Liver (tissue), 9 donors: ENCODE measurements around the gene HACD1. TPM values are rescaled to one million over a fixed set of nuclear protein-coding genes. Genes with fewer than 3 reads are reported as not detected.

Experiments used
- DNase-seq: peaks from one replicate; pipeline ENCODE4 v3.0.0-alpha.2; 2017; ENCODE audit warnings: low spot score
- H3K27ac ChIP-seq, 2 donors: one replicate each; pipeline ENCODE4 v1.7.0; 2013; ENCODE audit warnings: inconsistent platforms in 2 of 2, low read length in 2 of 2, control low read depth in 1 of 2, low read depth in 1 of 2, mild to moderate bottlenecking in 1 of 2
- H3K27me3 ChIP-seq, 4 donors: one replicate each; pipeline versions ENCODE4 v1.6.1 to v1.7.0; 2013; ENCODE audit warnings: low read length in 3 of 4, inconsistent platforms in 1 of 4, mild to moderate bottlenecking in 1 of 4, moderate library complexity in 1 of 4; ENCODE audit not compliant: control insufficient read depth in 4 of 4, insufficient read depth in 4 of 4
- H3K36me3 ChIP-seq, 4 donors: one replicate each; pipeline versions ENCODE4 v1.6.1 to v1.7.0; 2013; ENCODE audit warnings: low read length in 3 of 4, mild to moderate bottlenecking in 3 of 4, low read depth in 1 of 4, moderate library complexity in 1 of 4; ENCODE audit not compliant: control insufficient read depth in 4 of 4, insufficient read depth in 3 of 4
- H3K4me1 ChIP-seq, 4 donors: one replicate each; pipeline versions ENCODE4 v1.6.1 to v1.7.0; 2013; ENCODE audit warnings: low read length in 3 of 4, mild to moderate bottlenecking in 3 of 4, moderate library complexity in 1 of 4; ENCODE audit not compliant: control insufficient read depth in 4 of 4, insufficient read depth in 4 of 4
- H3K4me3 ChIP-seq, 3 donors: one replicate each; pipeline versions ENCODE4 v1.6.1 to v1.7.0; 2013; ENCODE audit warnings: low read length in 3 of 3, control low read depth in 1 of 3, low read depth in 1 of 3, mild to moderate bottlenecking in 1 of 3
- H3K9ac ChIP-seq, 2 donors: one replicate each; pipeline ENCODE4 v1.7.0; 2013; ENCODE audit warnings: low read length in 2 of 2, mild to moderate bottlenecking in 2 of 2, moderate library complexity in 2 of 2, control low read depth in 1 of 2, low read depth in 1 of 2
- H3K9me3 ChIP-seq, 4 donors: one replicate each; pipeline versions ENCODE4 v1.6.1 to v1.7.0; 2013; ENCODE audit warnings: low read length in 3 of 4; ENCODE audit not compliant: control insufficient read depth in 4 of 4
- ATF3 ChIP-seq: IDR thresholded peaks from 2 replicates; pipeline ENCODE4 v1.6.1; 2016; ENCODE audit warnings: antibody characterized with exemption
- EGR1 ChIP-seq, 2 donors: IDR thresholded peaks; 2 replicates each; pipeline ENCODE4 v1.6.1; 2016 to 2018; ENCODE audit warnings: antibody characterized with exemption in 2 of 2, low read depth in 2 of 2
- FOXA1 ChIP-seq: IDR thresholded peaks from 2 replicates; pipeline ENCODE4 v1.6.1; 2016; ENCODE audit warnings: antibody characterized with exemption
- FOXA2 ChIP-seq: IDR thresholded peaks from 2 replicates; pipeline ENCODE4 v1.6.1; 2016; ENCODE audit warnings: antibody characterized with exemption
- GABPA ChIP-seq, 2 donors: IDR thresholded peaks in 1 of 2; conservative IDR thresholded peaks in 1 of 2; 2 replicates each; pipeline ENCODE4 v1.6.1; 2016; ENCODE audit warnings: antibody characterized with exemption in 2 of 2, mild to moderate bottlenecking in 1 of 2, moderate library complexity in 1 of 2
- HNF4A ChIP-seq, 2 donors: conservative IDR thresholded peaks; 2 replicates each; pipeline ENCODE4 v1.6.1; 2016; ENCODE audit warnings: antibody characterized with exemption in 2 of 2, mild to moderate bottlenecking in 2 of 2
- HNF4G ChIP-seq: IDR thresholded peaks from 2 replicates; pipeline ENCODE4 v1.6.1; 2016; ENCODE audit warnings: antibody characterized with exemption
- JUND ChIP-seq, 2 donors: IDR thresholded peaks; 2 replicates each; pipeline ENCODE4 v1.6.1; 2016; ENCODE audit warnings: antibody characterized with exemption in 2 of 2
- NR2F2 ChIP-seq: IDR thresholded peaks from 2 replicates; pipeline ENCODE4 v1.6.1; 2016; ENCODE audit warnings: antibody characterized with exemption
- RAD21 ChIP-seq, 2 donors: IDR thresholded peaks; 2 replicates each; pipeline ENCODE4 v1.6.1; 2016; ENCODE audit warnings: antibody characterized with exemption in 2 of 2, mild to moderate bottlenecking in 2 of 2
- RXRA ChIP-seq, 2 donors: IDR thresholded peaks; 2 replicates each; pipeline ENCODE4 v1.6.1; 2017 to 2018; ENCODE audit warnings: antibody characterized with exemption in 2 of 2, mild to moderate bottlenecking in 1 of 2
- SP1 ChIP-seq: IDR thresholded peaks from 2 replicates; pipeline ENCODE4 v1.6.1; 2018; ENCODE audit warnings: antibody characterized with exemption, mild to moderate bottlenecking
- TAF1 ChIP-seq: conservative IDR thresholded peaks from 2 replicates; pipeline ENCODE4 v1.6.1; 2016; ENCODE audit warnings: antibody characterized with exemption, mild to moderate bottlenecking
- YY1 ChIP-seq: IDR thresholded peaks from 2 replicates; pipeline ENCODE4 v1.6.1; 2016; ENCODE audit warnings: antibody characterized with exemption, mild to moderate bottlenecking
- ZBTB33 ChIP-seq: IDR thresholded peaks from 2 replicates; pipeline ENCODE4 v1.6.1; 2016; ENCODE audit warnings: antibody characterized with exemption
- WGBS: extraction: QIAGEN DNeasy Blood & Tissue Kit; methylation state at CpG from one replicate; pipeline ENCODE4 v1.1.7; 2013; 5-methylcytosine and 5-hydroxymethylcytosine counted together
- polyA plus RNA-seq, 2 donors: library from polyadenylated mRNA; stranded (reverse) in 1 of 2; unstranded in 1 of 2; fragments of 200-250 nt in 1 of 2; fragments of >200 nt in 1 of 2; fragmentation: Nextera tagmentation in 1 of 2; extraction: Ambion mirVana in 1 of 2; gene quantifications; one replicate each; pipeline versions ENCODE4 v1.2.1 to v1.2.3, GENCODE V29; 2013 to 2015
- total RNA-seq, 2 donors: library from RNA; depleted of rRNA; stranded (reverse); fragments of >200 nt; gene quantifications; one replicate each; pipeline ENCODE4 v1.2.3, GENCODE V29; 2014
- TF ChIP-seq, protein P1 (sequence below): fragments of 150-350 bp; IDR thresholded peaks from 2 replicates; pipeline ENCODE4 v1.5.1; 2017; ENCODE audit warnings: improper control_type of control experiment, low read depth, low read length; ENCODE audit not compliant: missing input control
- TF ChIP-seq, protein P2 (sequence below): IDR thresholded peaks from 2 replicates; pipeline ENCODE4 v1.6.1; 2016; ENCODE audit warnings: antibody characterized with exemption, mild to moderate bottlenecking
- TF ChIP-seq, protein P3 (sequence below): IDR thresholded peaks from 2 replicates; pipeline ENCODE4 v1.6.1; 2016; ENCODE audit warnings: antibody characterized with exemption
- donor health status: healthy.
- donor health status: healthy.
- donor health status: healthy.
- donor health status: healthy.
- donor health status: healthy.

Gene HACD1
- total and polyA plus RNA-seq, 4 donors: 1.0 to 7.8 (median 1.7) TPM

- H3K27me3 ChIP-seq: no peaks in the 10 kb centered on the region
- no peak overlapping the region for H3K27ac ChIP-seq
- WGBS: 85% methylated on average over 6 of the region's 6 CpGs
- H3K4me3 ChIP-seq: no peak overlapping the region
- H3K36me3 ChIP-seq: no peaks in the 10 kb centered on the region
- DNase-seq: no peak
- no peak overlapping the region for H3K9ac ChIP-seq
- peaks cover 0 to 2% (median 0%) of the 10 kb centered on the region in 4 donors for H3K4me1 ChIP-seq
- TF ChIP-seq GABPA (IDR thresholded peaks at IDR 0.05 in 1 of 2, conservative IDR thresholded peaks at IDR 0.05 in 1 of 2): no peak
- no peaks in the 10 kb centered on the region for H3K9me3 ChIP-seq
Measured at GRCh38 chr10:17605936-17606335, 11.2 kb downstream of the HACD1 start.

DNA sequence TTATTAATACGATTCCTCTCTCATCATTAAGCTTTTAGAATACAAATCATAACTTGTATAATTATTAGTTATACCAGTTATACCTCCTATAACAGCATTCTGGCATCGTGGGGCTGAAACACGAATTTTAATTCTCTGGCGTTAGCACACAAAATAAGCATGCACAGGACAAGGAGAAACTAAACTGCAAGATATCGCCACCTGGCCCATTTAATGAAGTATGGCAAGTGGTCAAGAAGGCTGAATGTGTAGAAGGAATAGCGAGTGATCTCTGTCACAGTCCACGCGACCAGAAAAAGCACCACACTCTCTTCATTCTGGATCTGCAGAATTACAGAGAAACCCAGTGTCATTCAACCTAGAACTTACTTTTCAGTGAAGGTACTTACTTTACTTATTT, 18.1 kb downstream of the HACD1 start:
- peak; percentile 55 to 58 for TF ChIP-seq RAD21 (IDR thresholded peaks at IDR 0.05)
- TF ChIP-seq YY1: no peak
- TF ChIP-seq, protein P1, sequence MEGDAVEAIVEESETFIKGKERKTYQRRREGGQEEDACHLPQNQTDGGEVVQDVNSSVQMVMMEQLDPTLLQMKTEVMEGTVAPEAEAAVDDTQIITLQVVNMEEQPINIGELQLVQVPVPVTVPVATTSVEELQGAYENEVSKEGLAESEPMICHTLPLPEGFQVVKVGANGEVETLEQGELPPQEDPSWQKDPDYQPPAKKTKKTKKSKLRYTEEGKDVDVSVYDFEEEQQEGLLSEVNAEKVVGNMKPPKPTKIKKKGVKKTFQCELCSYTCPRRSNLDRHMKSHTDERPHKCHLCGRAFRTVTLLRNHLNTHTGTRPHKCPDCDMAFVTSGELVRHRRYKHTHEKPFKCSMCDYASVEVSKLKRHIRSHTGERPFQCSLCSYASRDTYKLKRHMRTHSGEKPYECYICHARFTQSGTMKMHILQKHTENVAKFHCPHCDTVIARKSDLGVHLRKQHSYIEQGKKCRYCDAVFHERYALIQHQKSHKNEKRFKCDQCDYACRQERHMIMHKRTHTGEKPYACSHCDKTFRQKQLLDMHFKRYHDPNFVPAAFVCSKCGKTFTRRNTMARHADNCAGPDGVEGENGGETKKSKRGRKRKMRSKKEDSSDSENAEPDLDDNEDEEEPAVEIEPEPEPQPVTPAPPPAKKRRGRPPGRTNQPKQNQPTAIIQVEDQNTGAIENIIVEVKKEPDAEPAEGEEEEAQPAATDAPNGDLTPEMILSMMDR: peak; percentile 21
- H3K4me3 ChIP-seq: no peak overlapping the region
- no peaks in the 10 kb centered on the region for H3K27me3 ChIP-seq
- 66% methylated on average over 8 of the region's 8 CpGs for WGBS
- no peak overlapping the region for H3K27ac ChIP-seq
- DNase-seq: no peak
- H3K4me1 ChIP-seq: no peaks in the 10 kb centered on the region
- no peaks in the 10 kb centered on the region for H3K36me3 ChIP-seq
- H3K9me3 ChIP-seq: no peaks in the 10 kb centered on the region
- H3K9ac ChIP-seq: no peak overlapping the region

- Histone ChIP-seq H3K9ac (no peak overlapping the region), H3K4me1 (no peaks in the 10 kb centered on the region), H3K27ac (no peak overlapping the region), H3K9me3 (no peaks in the 10 kb centered on the region), H3K36me3 (no peaks in the 10 kb centered on the region), H3K27me3 (no peaks in the 10 kb centered on the region), H3K4me3 (no peak overlapping the region)
- DNase-seq: no peak
- no peak for TF ChIP-seq JUND (IDR thresholded peaks at IDR 0.05)
- no peak for TF ChIP-seq RXRA (IDR thresholded peaks at IDR 0.05)
- no peak for TF ChIP-seq HNF4A (conservative IDR thresholded peaks at IDR 0.05)
- TF ChIP-seq TAF1: no peak
- no peak for TF ChIP-seq FOXA2
- TF ChIP-seq RAD21 (IDR thresholded peaks at IDR 0.05): no peak
- no peak for TF ChIP-seq ZBTB33
- TF ChIP-seq YY1: no peak
- no peak for TF ChIP-seq EGR1 (IDR thresholded peaks at IDR 0.05; ENCODE audit: low read depth in 2 of 2)
- no peak for TF ChIP-seq FOXA1
- TF ChIP-seq, protein P2, sequence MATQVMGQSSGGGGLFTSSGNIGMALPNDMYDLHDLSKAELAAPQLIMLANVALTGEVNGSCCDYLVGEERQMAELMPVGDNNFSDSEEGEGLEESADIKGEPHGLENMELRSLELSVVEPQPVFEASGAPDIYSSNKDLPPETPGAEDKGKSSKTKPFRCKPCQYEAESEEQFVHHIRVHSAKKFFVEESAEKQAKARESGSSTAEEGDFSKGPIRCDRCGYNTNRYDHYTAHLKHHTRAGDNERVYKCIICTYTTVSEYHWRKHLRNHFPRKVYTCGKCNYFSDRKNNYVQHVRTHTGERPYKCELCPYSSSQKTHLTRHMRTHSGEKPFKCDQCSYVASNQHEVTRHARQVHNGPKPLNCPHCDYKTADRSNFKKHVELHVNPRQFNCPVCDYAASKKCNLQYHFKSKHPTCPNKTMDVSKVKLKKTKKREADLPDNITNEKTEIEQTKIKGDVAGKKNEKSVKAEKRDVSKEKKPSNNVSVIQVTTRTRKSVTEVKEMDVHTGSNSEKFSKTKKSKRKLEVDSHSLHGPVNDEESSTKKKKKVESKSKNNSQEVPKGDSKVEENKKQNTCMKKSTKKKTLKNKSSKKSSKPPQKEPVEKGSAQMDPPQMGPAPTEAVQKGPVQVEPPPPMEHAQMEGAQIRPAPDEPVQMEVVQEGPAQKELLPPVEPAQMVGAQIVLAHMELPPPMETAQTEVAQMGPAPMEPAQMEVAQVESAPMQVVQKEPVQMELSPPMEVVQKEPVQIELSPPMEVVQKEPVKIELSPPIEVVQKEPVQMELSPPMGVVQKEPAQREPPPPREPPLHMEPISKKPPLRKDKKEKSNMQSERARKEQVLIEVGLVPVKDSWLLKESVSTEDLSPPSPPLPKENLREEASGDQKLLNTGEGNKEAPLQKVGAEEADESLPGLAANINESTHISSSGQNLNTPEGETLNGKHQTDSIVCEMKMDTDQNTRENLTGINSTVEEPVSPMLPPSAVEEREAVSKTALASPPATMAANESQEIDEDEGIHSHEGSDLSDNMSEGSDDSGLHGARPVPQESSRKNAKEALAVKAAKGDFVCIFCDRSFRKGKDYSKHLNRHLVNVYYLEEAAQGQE: no peak
- no peak for TF ChIP-seq NR2F2
- no peak for TF ChIP-seq SP1
- TF ChIP-seq, protein P3, sequence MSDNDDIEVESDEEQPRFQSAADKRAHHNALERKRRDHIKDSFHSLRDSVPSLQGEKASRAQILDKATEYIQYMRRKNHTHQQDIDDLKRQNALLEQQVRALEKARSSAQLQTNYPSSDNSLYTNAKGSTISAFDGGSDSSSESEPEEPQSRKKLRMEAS: no peak
- no peak for TF ChIP-seq ATF3
- TF ChIP-seq HNF4G: no peak
- TF ChIP-seq GABPA (IDR thresholded peaks at IDR 0.05 in 1 of 2, conservative IDR thresholded peaks at IDR 0.05 in 1 of 2): no peak
- TF ChIP-seq, protein P1: no peak
- 92% methylated on average over 3 of the region's 3 CpGs for WGBS
Measured at GRCh38 chr10:17597386-17597785, 19.8 kb downstream of the HACD1 start.
